ENCODE measurements around the gene CD44.

The CD44 gene

GRCh38 chr11:35218956-35219355 is 80.0 kb downstream of the CD44 start:
- no peak overlapping the region for H3K27ac ChIP-seq (ENCODE audit: low read depth, low read length)
- H3K4me1 ChIP-seq (ENCODE audit: control insufficient read depth, low read length) = no peaks in the 10 kb centered on the region
- no peak overlapping the region for H3K4me2 ChIP-seq (ENCODE audit: low read length)
- TF ChIP-seq CTCF (IDR thresholded peaks at IDR 0.05; ENCODE audit: low read depth, low read length, poor library complexity, severe bottlenecking) (no peak), EZH2phosphoT487 (IDR thresholded peaks at IDR 0.05; ENCODE audit: borderline replicate concordance, low read length) (no peak)
- no peaks in the 10 kb centered on the region for H3K36me3 ChIP-seq (ENCODE audit: control insufficient read depth, low read length)
- H3F3A ChIP-seq (ENCODE audit: control insufficient read depth, insufficient read depth) = no peaks in the 10 kb centered on the region
- no peak overlapping the region for H3K4me3 ChIP-seq (ENCODE audit: low read length)
- no peaks in the 10 kb centered on the region for H3K27me3 ChIP-seq (ENCODE audit: control insufficient read depth, low read length)
- no peaks in the 10 kb centered on the region for H3K9me3 ChIP-seq (ENCODE audit: control insufficient read depth, insufficient read depth, low read length)
- no peaks in the 10 kb centered on the region for H3K79me2 ChIP-seq (ENCODE audit: control insufficient read depth, low read length)
- no peaks in the 10 kb centered on the region for H3K9me2 ChIP-seq (replicated peaks; ENCODE audit: control insufficient read depth, low read length)
- H4K20me1 ChIP-seq (ENCODE audit: control insufficient read depth, insufficient read depth, low read depth, low read length) = no peaks in the 10 kb centered on the region

- no peaks in the 10 kb centered on the region for H3K79me2 ChIP-seq (ENCODE audit: control insufficient read depth, low read length)
- H3K27me3 ChIP-seq (ENCODE audit: control insufficient read depth, low read length) = no peaks in the 10 kb centered on the region
- H3K4me3 ChIP-seq (ENCODE audit: low read length) = no peak overlapping the region
- H3K27ac ChIP-seq (ENCODE audit: low read depth, low read length) = no peak overlapping the region
- no peaks in the 10 kb centered on the region for H3K9me3 ChIP-seq (ENCODE audit: control insufficient read depth, insufficient read depth, low read length)
- no peak overlapping the region for H3K4me2 ChIP-seq (ENCODE audit: low read length)
- H3K9me2 ChIP-seq (replicated peaks; ENCODE audit: control insufficient read depth, low read length) = no peaks in the 10 kb centered on the region
- no peaks in the 10 kb centered on the region for H3K36me3 ChIP-seq (ENCODE audit: control insufficient read depth, low read length)
- no peaks in the 10 kb centered on the region for H4K20me1 ChIP-seq (ENCODE audit: control insufficient read depth, insufficient read depth, low read depth, low read length)
- H3K4me1 ChIP-seq (ENCODE audit: control insufficient read depth, low read length) = no peaks in the 10 kb centered on the region
- TF ChIP-seq CTCF (IDR thresholded peaks at IDR 0.05; ENCODE audit: low read depth, low read length, poor library complexity, severe bottlenecking) (no peak), EZH2phosphoT487 (IDR thresholded peaks at IDR 0.05; ENCODE audit: borderline replicate concordance, low read length) (no peak)
- no peaks in the 10 kb centered on the region for H3F3A ChIP-seq (ENCODE audit: control insufficient read depth, insufficient read depth)
These were observed 84.4 kb downstream of the CD44 start for GRCh38 chr11:35223371-35223796.

GRCh38 chr11:35223991-35224390 is 85.0 kb downstream of the CD44 start:
- no peaks in the 10 kb centered on the region for H3K36me3 ChIP-seq (ENCODE audit: control insufficient read depth, low read length)
- no peak overlapping the region for H3K4me2 ChIP-seq (ENCODE audit: low read length)
- H3K27ac ChIP-seq (ENCODE audit: low read depth, low read length) = no peak overlapping the region
- H3K27me3 ChIP-seq (ENCODE audit: control insufficient read depth, low read length) = no peaks in the 10 kb centered on the region
- H3F3A ChIP-seq (ENCODE audit: control insufficient read depth, insufficient read depth) = no peaks in the 10 kb centered on the region
- H3K9me2 ChIP-seq (replicated peaks; ENCODE audit: control insufficient read depth, low read length) = no peaks in the 10 kb centered on the region
- H3K4me1 ChIP-seq (ENCODE audit: control insufficient read depth, low read length) = no peaks in the 10 kb centered on the region
- no peak overlapping the region for H3K4me3 ChIP-seq (ENCODE audit: low read length)
- no peaks in the 10 kb centered on the region for H3K79me2 ChIP-seq (ENCODE audit: control insufficient read depth, low read length)
- H3K9me3 ChIP-seq (ENCODE audit: control insufficient read depth, insufficient read depth, low read length) = no peaks in the 10 kb centered on the region
- H4K20me1 ChIP-seq (ENCODE audit: control insufficient read depth, insufficient read depth, low read depth, low read length) = no peaks in the 10 kb centered on the region
- TF ChIP-seq EZH2phosphoT487 (IDR thresholded peaks at IDR 0.05; ENCODE audit: borderline replicate concordance, low read length) = no peak
- TF ChIP-seq CTCF (IDR thresholded peaks at IDR 0.05; ENCODE audit: low read depth, low read length, poor library complexity, severe bottlenecking) = no peak
